Activated effector memory CD4-positive, alpha-beta T cell treated with anti-CD3 and anti-CD28 coated beads, Interleukin-2, amount 50 U/mL, for 16 hours (primary cell): ENCODE data around the gene STRN4.

Experiments
- DNase-seq: peaks from one replicate; pipeline ENCODE4 v3.0.0-alpha.2; 2020

Gene STRN4

GRCh38 chr19:46741447-46741846 lies 4.8 kb downstream of the STRN4 start:
- no peak for DNase-seq

GRCh38 chr19:46739290-46739771 lies 6.9 kb downstream of the STRN4 start:
- no peak for DNase-seq

GRCh38 chr19:46737761-46738171 lies 8.5 kb downstream of the STRN4 start:
- DNase-seq: no peak

- DNase-seq: no peak
Measured at GRCh38 chr19:46737298-46737654, 9.0 kb downstream of the STRN4 start.

GRCh38 chr19:46736531-46737297 lies 9.5 kb downstream of the STRN4 start:
- DNase-seq: no peak

GRCh38 chr19:46733690-46734292 lies 12.5 kb downstream of the STRN4 start:
- no peak for DNase-seq

- DNase-seq: no peak
Measured at GRCh38 chr19:46732966-46733689, 13.1 kb downstream of the STRN4 start.

GRCh38 chr19:46732172-46732938 lies 13.9 kb downstream of the STRN4 start:
- no peak for DNase-seq

- no peak for DNase-seq
Measured at GRCh38 chr19:46731584-46731983, 14.7 kb downstream of the STRN4 start.

- DNase-seq: no peak
Measured at GRCh38 chr19:46731007-46731501, 15.2 kb downstream of the STRN4 start.

GRCh38 chr19:46730595-46730994 lies 15.7 kb downstream of the STRN4 start:
- DNase-seq: no peak

GRCh38 chr19:46730187-46730586 lies 16.1 kb downstream of the STRN4 start:
- no peak for DNase-seq

GRCh38 chr19:46729696-46730095 lies 16.6 kb downstream of the STRN4 start:
- DNase-seq: no peak

GRCh38 chr19:46728693-46729339 lies 17.4 kb downstream of the STRN4 start:
- DNase-seq: peak; percentile 93

- no peak for DNase-seq
Measured at GRCh38 chr19:46728208-46728607, 18.0 kb downstream of the STRN4 start.

- no peak for DNase-seq
Measured at GRCh38 chr19:46727757-46728156, 18.5 kb downstream of the STRN4 start.

GRCh38 chr19:46726971-46727501 lies 19.2 kb downstream of the STRN4 start:
- DNase-seq: no peak

- DNase-seq: no peak
Measured at GRCh38 chr19:46726551-46726950, 19.7 kb downstream of the STRN4 start.

- DNase-seq: no peak
Measured at GRCh38 chr19:46725859-46726393, 20.3 kb downstream of the STRN4 start.

- no peak for DNase-seq
Measured at GRCh38 chr19:46725036-46725820, 21.0 kb downstream of the STRN4 start.

GRCh38 chr19:46724468-46724867 lies 21.8 kb downstream of the STRN4 start:
- DNase-seq: no peak
